ENCODE results near the gene SPON1. TPM values are rescaled to one million over a fixed set of nuclear protein-coding genes. Genes with fewer than 3 reads are reported as not detected.

The SPON1 gene
- total RNA-seq, 1 donor from 2014 or later, result 0.16 TPM

DNA sequence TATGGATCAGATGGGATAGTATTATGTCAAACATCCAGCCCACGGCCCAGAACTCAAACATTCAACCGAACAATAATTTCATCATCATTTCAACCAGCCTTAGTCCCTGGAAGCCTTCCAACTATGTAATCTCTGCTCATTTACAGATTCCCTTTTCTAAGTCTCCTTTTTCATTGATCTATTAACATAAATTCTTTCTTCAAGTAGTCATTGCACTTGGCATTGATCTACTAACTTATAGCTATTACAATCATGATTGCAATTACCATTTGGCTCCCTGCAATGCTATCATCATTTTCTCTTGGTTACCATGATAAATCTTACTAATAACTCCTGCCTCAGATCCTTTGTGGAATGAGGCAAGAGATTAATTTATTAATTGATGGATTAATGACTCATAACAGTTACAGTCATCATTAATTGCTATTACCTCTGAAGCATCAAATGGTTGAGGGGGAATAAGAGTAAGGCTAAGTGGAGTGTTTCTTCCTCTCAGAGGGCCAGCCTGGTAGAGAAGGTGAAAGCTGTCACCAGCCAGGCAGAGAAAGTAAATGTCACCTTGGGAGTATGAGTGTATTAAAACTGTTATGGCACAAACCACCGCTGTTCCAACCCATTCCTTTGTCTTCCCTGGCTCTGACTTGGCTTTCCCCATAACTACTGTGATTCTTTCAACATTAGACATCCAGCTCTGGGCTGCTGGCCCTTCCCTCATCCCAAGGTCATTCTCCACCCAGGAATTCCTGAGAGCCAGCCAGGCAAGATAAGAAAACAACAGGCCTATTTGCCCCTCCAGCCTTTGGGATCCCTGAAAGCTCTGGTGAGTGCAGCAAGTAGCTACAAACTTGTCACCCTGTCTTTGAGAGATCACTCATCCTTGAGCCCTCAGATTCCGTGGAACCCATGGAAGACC, 221.8 kb downstream of the SPON1 start:
- DNase-seq (ENCODE audit: low spot score), result no peak
- no peaks in the 10 kb centered on the region for H3K4me1 Mint-ChIP-seq (ENCODE audit: low read depth)
- H3K27me3 Mint-ChIP-seq (ENCODE audit: low read depth), result peaks cover 9% of the 10 kb centered on the region
- H3K9me3 Mint-ChIP-seq, result no peaks in the 10 kb centered on the region
- H3K36me3 Mint-ChIP-seq (ENCODE audit: low read depth), result no peaks in the 10 kb centered on the region
- no peak overlapping the region for H3K4me3 Mint-ChIP-seq (ENCODE audit: low read depth)
- no peak overlapping the region for H3K27ac Mint-ChIP-seq
- intact Hi-C loops (cut with micrococcal nuclease), result no loop called here

DNA sequence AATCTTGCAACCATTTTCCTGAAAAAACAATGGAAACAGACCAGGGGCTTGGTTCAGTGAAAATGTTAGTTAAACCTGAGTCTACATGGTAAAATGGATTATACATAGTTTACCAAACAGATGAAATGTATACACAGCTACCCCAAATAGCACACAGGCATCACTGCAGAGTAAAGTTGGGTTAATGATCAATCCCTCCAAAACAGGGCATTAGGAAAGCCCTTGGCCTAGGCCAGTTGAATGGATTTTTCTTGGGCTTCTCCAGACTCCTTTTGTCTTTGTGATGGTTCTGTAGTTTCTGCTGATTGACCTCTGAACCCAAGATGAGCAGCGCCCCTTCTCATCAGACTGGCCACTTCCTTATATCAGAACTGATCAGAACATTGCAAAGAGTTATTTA, 222.9 kb downstream of the SPON1 start:
- no peak for DNase-seq (ENCODE audit: low spot score)
- no peaks in the 10 kb centered on the region for H3K4me1 Mint-ChIP-seq (ENCODE audit: low read depth)
- H3K9me3 Mint-ChIP-seq, result no peaks in the 10 kb centered on the region
- no peak overlapping the region for H3K27ac Mint-ChIP-seq
- no peak overlapping the region for H3K4me3 Mint-ChIP-seq (ENCODE audit: low read depth)
- intact Hi-C loops (cut with micrococcal nuclease), result no loop called here
- peaks cover 3% of the 10 kb centered on the region for H3K27me3 Mint-ChIP-seq (ENCODE audit: low read depth)
- H3K36me3 Mint-ChIP-seq (ENCODE audit: low read depth), result no peaks in the 10 kb centered on the region

DNA sequence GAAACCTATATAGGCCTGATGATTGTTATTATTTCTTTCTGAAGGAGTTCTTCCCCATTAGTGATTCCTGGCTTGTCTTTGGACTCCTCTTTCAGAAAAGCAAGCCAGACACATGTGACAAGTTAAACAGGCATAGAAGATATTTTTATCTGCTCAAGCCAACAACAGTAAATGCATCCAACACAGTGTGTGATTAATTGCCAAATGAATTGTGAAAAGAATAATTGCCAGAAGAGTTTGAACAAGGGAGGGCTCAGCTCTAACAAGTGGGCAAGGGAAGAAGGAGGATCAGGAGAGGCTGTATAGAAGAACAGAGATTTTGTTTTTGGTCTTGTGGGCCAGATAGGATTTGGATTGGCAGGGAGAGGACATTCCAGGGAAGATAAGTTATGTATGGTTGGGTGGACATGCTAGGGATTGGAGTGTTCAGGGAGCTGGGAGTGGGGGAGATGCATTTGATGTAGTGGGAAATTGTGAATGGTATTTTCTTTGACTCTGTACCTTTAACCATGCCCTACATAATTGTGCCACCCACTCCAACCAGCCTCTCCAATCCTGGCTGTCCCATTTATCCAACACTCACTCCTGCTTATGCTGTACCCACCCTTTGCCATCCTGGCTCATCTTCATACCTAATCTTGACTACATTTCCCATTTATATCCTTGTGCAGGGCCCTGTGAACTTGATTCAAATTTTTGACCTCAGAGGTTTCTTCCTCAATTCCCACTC, 223.7 kb downstream of the SPON1 start:
- no peak overlapping the region for H3K4me3 Mint-ChIP-seq (ENCODE audit: low read depth)
- DNase-seq (ENCODE audit: low spot score), result no peak
- H3K27ac Mint-ChIP-seq, result no peak overlapping the region
- intact Hi-C loops (cut with micrococcal nuclease), result no loop called here
- H3K9me3 Mint-ChIP-seq, result no peaks in the 10 kb centered on the region
- H3K36me3 Mint-ChIP-seq (ENCODE audit: low read depth), result no peaks in the 10 kb centered on the region
- peaks cover 2% of the 10 kb centered on the region for H3K27me3 Mint-ChIP-seq (ENCODE audit: low read depth)
- H3K4me1 Mint-ChIP-seq (ENCODE audit: low read depth), result no peaks in the 10 kb centered on the region

DNA sequence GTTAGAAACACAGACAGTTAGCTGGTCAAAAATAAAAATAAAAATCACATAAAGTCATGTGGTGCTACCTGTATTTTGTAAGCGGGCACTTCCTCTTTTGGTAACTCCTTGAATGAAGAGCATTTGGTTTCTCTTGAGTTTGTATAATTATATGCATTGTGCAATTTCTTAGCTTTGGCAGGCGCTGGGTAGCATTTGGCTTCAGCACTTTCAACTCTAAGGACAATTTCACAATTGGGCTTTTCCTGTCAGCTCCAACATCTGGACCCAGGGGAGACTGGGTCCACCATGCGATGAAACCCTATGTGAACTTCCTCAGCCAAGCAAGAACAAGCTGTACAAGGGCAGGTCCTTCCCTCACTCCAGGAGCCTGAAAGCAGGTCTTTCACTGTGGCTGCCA, 227.4 kb downstream of the SPON1 start:
- H3K36me3 Mint-ChIP-seq (ENCODE audit: low read depth), result no peaks in the 10 kb centered on the region
- H3K9me3 Mint-ChIP-seq, result no peaks in the 10 kb centered on the region
- H3K4me3 Mint-ChIP-seq (ENCODE audit: low read depth), result no peak overlapping the region
- DNase-seq (ENCODE audit: low spot score), result no peak
- H3K27me3 Mint-ChIP-seq (ENCODE audit: low read depth), result peaks cover 2% of the 10 kb centered on the region
- intact Hi-C loops (cut with micrococcal nuclease), result no loop called here
- no peaks in the 10 kb centered on the region for H3K4me1 Mint-ChIP-seq (ENCODE audit: low read depth)
- no peak overlapping the region for H3K27ac Mint-ChIP-seq

DNA sequence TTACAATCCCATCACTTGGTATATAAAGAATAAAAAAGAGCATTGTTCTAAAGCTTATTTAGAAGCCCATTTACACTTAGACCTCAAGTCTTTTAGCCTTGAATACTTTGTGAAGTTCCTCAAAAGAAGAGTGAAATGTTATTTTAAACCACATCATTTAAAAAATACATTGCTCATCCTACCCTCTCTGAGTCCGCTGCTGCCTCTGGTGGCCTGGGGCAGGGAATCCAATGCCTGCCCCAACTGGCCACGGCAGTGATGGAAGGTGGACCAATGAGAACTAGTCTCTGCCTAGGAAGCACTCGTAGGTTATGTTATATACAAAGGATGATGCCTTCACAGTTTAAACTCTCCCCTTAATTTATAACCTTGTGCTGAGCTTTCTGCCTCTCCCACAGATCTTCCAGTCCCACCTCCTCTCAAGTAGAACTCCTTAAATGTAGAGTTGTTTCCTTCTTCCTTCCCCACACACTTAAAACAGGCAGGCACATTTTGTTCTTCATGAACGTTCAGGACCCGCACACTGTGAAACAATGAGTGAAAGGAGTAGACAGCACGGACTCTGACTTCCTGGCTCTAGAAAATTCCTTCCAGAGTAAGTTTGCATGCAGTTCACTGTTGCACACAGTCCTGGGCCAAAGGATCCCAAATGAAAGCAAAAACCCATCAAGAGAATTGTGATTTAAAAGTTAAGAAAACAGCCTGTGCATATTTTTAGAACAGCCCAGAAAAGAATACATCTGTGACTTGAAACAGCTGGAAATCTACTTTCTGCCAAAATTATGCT, 228.7 kb downstream of the SPON1 start:
- H3K27me3 Mint-ChIP-seq (ENCODE audit: low read depth), result peaks cover under 1% of the 10 kb centered on the region

GRCh38 chr11:14193644-14194043, 231.1 kb downstream of the SPON1 start:
- intact Hi-C loops (cut with micrococcal nuclease), result no loop called here
- Mint-ChIP-seq H3K27me3 (ENCODE audit: low read depth) (no peaks in the 10 kb centered on the region), H3K4me1 (ENCODE audit: low read depth) (no peaks in the 10 kb centered on the region), H3K36me3 (ENCODE audit: low read depth) (no peaks in the 10 kb centered on the region), H3K9me3 (no peaks in the 10 kb centered on the region), H3K4me3 (ENCODE audit: low read depth) (no peak overlapping the region), H3K27ac (no peak overlapping the region)
- no peak for DNase-seq (ENCODE audit: low spot score)

More for the DNA sequence above, 228.7 kb downstream of the SPON1 start:
- intact Hi-C loops (cut with micrococcal nuclease), result no loop called here
- DNase-seq (ENCODE audit: low spot score), result no peak
- no peak overlapping the region for H3K4me3 Mint-ChIP-seq (ENCODE audit: low read depth)
- H3K9me3 Mint-ChIP-seq, result no peaks in the 10 kb centered on the region
- H3K4me1 Mint-ChIP-seq (ENCODE audit: low read depth), result no peaks in the 10 kb centered on the region
- H3K27ac Mint-ChIP-seq, result no peak overlapping the region
- no peaks in the 10 kb centered on the region for H3K36me3 Mint-ChIP-seq (ENCODE audit: low read depth)

- no peak for DNase-seq (ENCODE audit: low spot score)
- no peak overlapping the region for H3K27ac Mint-ChIP-seq
These were observed 240.0 kb downstream of the SPON1 start for GRCh38 chr11:14202251-14203196.

DNA sequence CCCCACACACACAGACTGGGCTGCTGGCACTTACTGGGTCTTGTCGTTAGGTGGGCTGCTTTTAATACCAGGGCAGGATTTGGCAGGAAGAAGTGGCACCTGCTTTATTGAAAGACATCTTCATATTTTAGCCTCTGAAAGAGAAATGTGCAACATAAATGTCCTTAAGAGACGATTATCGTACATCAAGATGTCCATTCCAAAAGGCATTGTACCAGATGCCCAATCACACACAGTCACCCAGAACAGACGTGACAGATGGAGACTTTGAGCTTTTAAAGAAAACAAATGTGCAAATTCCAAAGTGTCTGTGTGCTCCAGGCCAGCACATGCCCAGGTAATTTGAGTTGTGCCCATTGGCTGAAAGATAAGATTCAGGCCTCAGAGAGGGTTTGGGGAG, 240.8 kb downstream of the SPON1 start:
- no peaks in the 10 kb centered on the region for H3K9me3 Mint-ChIP-seq
- no peak for DNase-seq (ENCODE audit: low spot score)
- no peak overlapping the region for H3K4me3 Mint-ChIP-seq (ENCODE audit: low read depth)
- H3K27ac Mint-ChIP-seq, result no peak overlapping the region
- peaks cover 3% of the 10 kb centered on the region for H3K27me3 Mint-ChIP-seq (ENCODE audit: low read depth)
- no peaks in the 10 kb centered on the region for H3K36me3 Mint-ChIP-seq (ENCODE audit: low read depth)
- H3K4me1 Mint-ChIP-seq (ENCODE audit: low read depth), result peaks cover 7% of the 10 kb centered on the region
- intact Hi-C loops (cut with micrococcal nuclease), result no loop called here

More at GRCh38 chr11:14202251-14203196, 240.0 kb downstream of the SPON1 start:
- H3K4me3 Mint-ChIP-seq (ENCODE audit: low read depth), result no peak overlapping the region
- no peaks in the 10 kb centered on the region for H3K36me3 Mint-ChIP-seq (ENCODE audit: low read depth)
- H3K4me1 Mint-ChIP-seq (ENCODE audit: low read depth), result peaks cover 7% of the 10 kb centered on the region
- no peaks in the 10 kb centered on the region for H3K27me3 Mint-ChIP-seq (ENCODE audit: low read depth)
- intact Hi-C loops (cut with micrococcal nuclease), result no loop called here
- H3K9me3 Mint-ChIP-seq, result no peaks in the 10 kb centered on the region

GRCh38 chr11:14212986-14213385, 250.5 kb downstream of the SPON1 start:
- Mint-ChIP-seq H3K4me1 (ENCODE audit: low read depth) (no peaks in the 10 kb centered on the region), H3K9me3 (no peaks in the 10 kb centered on the region), H3K27me3 (ENCODE audit: low read depth) (peaks cover 17% of the 10 kb centered on the region), H3K27ac (no peak overlapping the region), H3K4me3 (ENCODE audit: low read depth) (no peak overlapping the region), H3K36me3 (ENCODE audit: low read depth) (no peaks in the 10 kb centered on the region)
- intact Hi-C loops (cut with micrococcal nuclease), result no loop called here
- no peak for DNase-seq (ENCODE audit: low spot score)

DNA sequence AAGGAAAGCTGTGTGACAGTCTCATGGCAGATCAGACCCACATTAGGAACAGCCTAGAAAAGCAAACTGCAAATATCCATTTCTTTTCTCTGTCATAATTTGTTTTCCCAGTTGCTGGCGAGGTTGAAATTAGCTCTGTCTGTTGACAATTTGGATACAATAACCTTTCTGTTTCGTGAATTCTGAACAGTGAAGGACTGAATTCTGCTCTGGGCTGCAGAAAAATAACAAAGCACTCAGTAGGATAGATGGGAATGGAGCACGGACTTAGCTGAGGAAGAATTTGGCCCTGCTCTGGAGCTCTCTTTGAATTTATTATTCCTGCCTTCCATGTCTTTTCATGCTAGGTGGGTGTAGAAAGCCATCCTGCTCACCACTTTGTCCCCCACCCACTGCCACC, 256.2 kb downstream of the SPON1 start:
- no peaks in the 10 kb centered on the region for H3K36me3 Mint-ChIP-seq (ENCODE audit: low read depth)
- intact Hi-C loops (cut with micrococcal nuclease), result no loop called here

DNA sequence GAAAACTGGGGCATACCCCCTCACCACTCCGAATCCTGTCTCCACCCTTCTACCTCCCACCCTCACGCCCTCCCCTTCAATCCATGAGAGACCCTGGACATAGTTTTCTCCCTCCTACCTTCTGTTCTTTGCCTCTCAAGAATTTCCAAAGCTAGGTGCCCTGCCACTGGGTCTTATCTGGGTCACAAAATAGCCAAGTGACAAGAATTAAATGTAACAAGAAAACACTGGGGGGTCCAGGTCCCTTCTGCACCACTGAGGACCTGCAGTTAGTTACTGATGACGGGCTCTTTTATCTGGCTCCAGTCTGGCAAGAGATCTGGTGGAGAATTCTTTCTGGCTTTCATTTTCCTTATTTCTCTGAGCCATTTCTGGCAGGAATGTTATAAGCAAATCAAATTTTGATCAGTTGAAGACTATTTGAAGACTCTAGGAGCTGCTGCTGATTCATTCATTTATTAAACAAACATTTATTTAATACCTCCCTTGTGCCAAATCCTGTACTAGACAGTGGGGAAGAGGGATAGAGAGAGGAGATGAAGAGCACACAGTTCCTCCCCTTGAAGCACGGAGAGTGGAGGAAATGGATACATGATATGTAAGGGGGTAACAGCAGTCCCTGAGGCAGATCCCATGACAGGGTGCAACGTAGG, 261.2 kb downstream of the SPON1 start:
- H3K27me3 Mint-ChIP-seq (ENCODE audit: low read depth), result peaks cover 8% of the 10 kb centered on the region
- H3K9me3 Mint-ChIP-seq, result peaks cover 3% of the 10 kb centered on the region
- no peaks in the 10 kb centered on the region for H3K36me3 Mint-ChIP-seq (ENCODE audit: low read depth)
- DNase-seq (ENCODE audit: low spot score), result no peak
- H3K4me3 Mint-ChIP-seq (ENCODE audit: low read depth), result no peak overlapping the region
- H3K27ac Mint-ChIP-seq, result no peak overlapping the region
- intact Hi-C loops (cut with micrococcal nuclease), result no loop called here
- H3K4me1 Mint-ChIP-seq (ENCODE audit: low read depth), result peaks cover 7% of the 10 kb centered on the region

More for the DNA sequence above, 256.2 kb downstream of the SPON1 start:
- Mint-ChIP-seq H3K4me3 (ENCODE audit: low read depth) (no peak overlapping the region), H3K27ac (no peak overlapping the region), H3K9me3 (no peaks in the 10 kb centered on the region), H3K27me3 (ENCODE audit: low read depth) (peaks cover 25% of the 10 kb centered on the region), H3K4me1 (ENCODE audit: low read depth) (no peaks in the 10 kb centered on the region)
- no peak for DNase-seq (ENCODE audit: low spot score)

Measured in activated T-helper 2 cell treated with anti-CD3 and anti-CD28 coated beads, Interferon-gamma antibody, Interleukin-2, Interleukin-4, amounts not matched to agents 10 μg/mL and 5 μg/mL and 100 μg/mL, durations not matched to agents 14 hours and 24 hours and 36 hours (primary cell).